ENCODE measurements around the gene AMTN.

The AMTN gene

DNA sequence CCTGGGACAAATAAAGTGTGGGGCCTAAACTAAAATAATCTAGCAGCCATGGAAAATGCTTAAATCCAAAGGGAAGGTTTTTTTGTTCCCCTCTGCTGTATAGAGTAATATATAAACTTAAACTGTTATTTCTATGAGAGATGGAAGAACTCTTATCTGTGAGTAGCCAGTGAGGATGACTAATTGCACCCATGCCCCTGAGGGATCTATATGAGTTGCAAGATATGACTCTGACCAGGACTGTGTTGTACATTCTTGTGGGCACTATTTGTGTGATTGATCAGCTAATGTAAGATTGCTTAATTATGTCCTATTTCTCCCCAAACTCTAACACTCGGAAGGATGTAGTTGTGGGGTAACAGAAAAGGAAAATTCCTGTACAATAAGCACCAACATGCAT, 38.5 kb downstream of the AMTN start:
- no peak overlapping the region for H3K4me3 ChIP-seq
- no peak overlapping the region for H3K27ac ChIP-seq

GRCh38 chr4:70559211-70559830, 41.0 kb downstream of the AMTN start:
- H3K27ac ChIP-seq: no peak overlapping the region
- no peak overlapping the region for H3K4me3 ChIP-seq

- no peak overlapping the region for H3K27ac ChIP-seq
Observed at GRCh38 chr4:70559924-70560323, 41.6 kb downstream of the AMTN start.

GRCh38 chr4:70564033-70564432, 45.7 kb downstream of the AMTN start:
- H3K4me3 ChIP-seq: no peak overlapping the region

More at GRCh38 chr4:70559924-70560323, 41.6 kb downstream of the AMTN start:
- no peak overlapping the region for H3K4me3 ChIP-seq

GRCh38 chr4:70570796-70571195, 52.4 kb downstream of the AMTN start:
- Histone ChIP-seq H3K4me3 (no peak overlapping the region), H3K27ac (no peak overlapping the region)

More at GRCh38 chr4:70564033-70564432, 45.7 kb downstream of the AMTN start:
- H3K27ac ChIP-seq: no peak overlapping the region

DNA sequence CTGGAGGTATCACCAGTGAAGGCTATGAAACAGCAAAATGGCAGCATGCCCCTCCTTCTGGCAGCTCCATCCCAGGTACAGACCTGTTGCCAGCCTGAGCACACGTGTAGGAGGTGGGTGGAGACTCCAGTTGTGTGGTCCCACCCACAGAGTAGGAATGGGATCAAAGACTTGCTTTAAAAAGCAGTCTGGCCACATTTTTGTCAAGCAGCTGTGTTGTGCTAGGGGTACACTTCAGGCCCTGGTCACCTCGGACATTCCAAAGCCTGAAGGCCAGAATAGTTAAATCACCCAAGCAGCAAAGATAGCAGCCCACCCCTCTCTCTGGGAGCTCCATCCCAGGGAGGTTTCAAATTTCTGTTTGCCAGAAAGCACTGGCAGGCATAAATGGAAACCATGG, 53.4 kb downstream of the AMTN start:
- no peak overlapping the region for H3K27ac ChIP-seq
- H3K4me3 ChIP-seq: no peak overlapping the region

- H3K27ac ChIP-seq: no peak overlapping the region
- no peak overlapping the region for H3K4me3 ChIP-seq
Observed at GRCh38 chr4:70575964-70576363, 57.6 kb downstream of the AMTN start.

DNA sequence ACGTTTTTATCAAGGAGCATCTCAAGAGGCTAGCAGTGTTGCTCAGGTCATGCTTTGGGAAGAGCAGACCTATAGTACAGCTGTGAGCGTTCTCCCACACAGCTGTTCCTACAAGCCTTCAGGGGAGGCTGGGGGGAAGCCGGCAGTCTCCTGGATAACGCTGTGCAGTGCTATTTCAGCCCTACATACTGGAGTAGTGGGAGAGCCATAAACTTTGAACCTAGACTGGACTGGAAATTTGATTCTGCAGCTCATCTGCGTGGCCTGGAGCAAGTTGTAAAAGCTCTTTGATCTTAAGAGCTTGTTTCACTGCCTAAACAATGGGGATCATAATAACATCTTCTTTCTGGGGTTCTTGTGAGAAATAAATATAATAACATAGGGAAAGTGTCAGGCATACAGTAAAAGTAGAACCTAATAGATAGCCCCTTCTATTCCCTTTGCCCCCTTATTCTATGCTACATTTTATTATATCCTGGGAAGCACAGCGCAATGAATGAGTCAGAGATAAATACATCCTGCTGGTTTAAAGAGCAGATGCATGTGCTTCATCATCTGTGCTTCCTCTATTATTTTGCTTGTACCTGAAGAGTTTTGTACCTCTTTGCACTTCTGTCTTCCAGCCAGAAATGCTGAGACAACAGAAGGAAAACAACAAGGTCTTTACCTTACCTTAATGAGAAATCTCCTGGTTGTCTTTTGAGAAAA, 59.0 kb downstream of the AMTN start:
- no peak overlapping the region for H3K27ac ChIP-seq
- H3K4me3 ChIP-seq: no peak overlapping the region

DNA sequence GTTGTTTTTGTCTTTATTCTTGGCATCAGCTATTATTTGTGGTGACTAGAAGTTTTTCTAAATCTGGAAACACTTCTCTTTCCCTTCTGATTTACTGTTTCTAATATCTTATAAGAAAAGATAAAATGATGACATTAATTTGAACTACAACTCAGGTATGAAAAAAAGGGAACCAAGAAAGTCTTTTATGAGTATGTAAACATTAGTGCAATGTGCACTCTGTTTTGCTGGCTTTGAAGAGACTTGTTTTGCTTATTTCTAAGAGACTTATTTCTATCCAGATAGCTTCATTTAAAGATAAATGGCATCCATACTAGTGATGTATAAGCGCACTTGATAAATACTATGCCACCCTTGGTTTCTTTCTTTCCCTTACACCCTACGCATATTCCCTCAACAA, 63.6 kb downstream of the AMTN start:
- H3K4me3 ChIP-seq: no peak overlapping the region
- H3K27ac ChIP-seq: no peak overlapping the region

Data from skin epidermis (tissue), 12 donors.